K562 (cell line): ENCODE data around the gene SIM2. TPM values are rescaled to one million over a fixed set of nuclear protein-coding genes. Genes with fewer than 3 reads are reported as not detected.

Experiments used
- ATAC-seq: fragments of 200-7000 bp; cut with Tn5 transposase; 3 replicates; pipeline ENCODE4 v1.9.1; 2020; ENCODE audit warnings: moderate library complexity
- BruUV-seq: library from RNA; stranded (reverse); fragments of 400-500 nt; replicated peaks from 2 replicates; lab custom pipeline; 2021; lab: Mats Ljungman, UMichigan
- CTCF ChIA-PET: fragments of 300-600 bp; formaldehyde crosslinking; extraction: SDS; loops from one replicate; lab custom pipeline; 2021; ENCODE audit warnings: low intra/inter-chr PET ratio; lab: Yijun Ruan, JAX
- POLR2A ChIA-PET: fragments of 300-600, 350-650 bp; sonication (Branson Sonifier 250); formaldehyde crosslinking; extraction: SDS; loops from one replicate; lab custom pipeline; 2021; ENCODE audit warnings: antibody characterized with exemption, inconsistent platforms; lab: Yijun Ruan, JAX
- DNase-seq, 4 experiments: peaks; one replicate each; pipeline versions ENCODE4 v3.0.0 to v3.0.0-alpha.2; 2011 to 2018; ENCODE audit warnings: low spot score in 3 of 4, mixed read lengths in 3 of 4; ENCODE audit errors: extremely low read depth in 1 of 4
- FAIRE-seq: peaks from 2 replicates; lab custom pipeline; 2011; peaks lifted over from hg19 to GRCh38; lab: Jason Lieb, UNC
- H2AFZ ChIP-seq: 2 replicates; pipeline ENCODE4 v1.6.0; 2011; ENCODE audit warnings: low read depth, low read length, control low read depth, inconsistent platforms
- H3K27ac ChIP-seq: fragments of 200-600 bp; 3 replicates; pipeline ENCODE4 v1.8.0; 2011; ENCODE audit warnings: low read depth, mild to moderate bottlenecking, control low read depth, inconsistent platforms, low read length, moderate library complexity, mixed read lengths; ENCODE audit errors: extremely low read depth
- H3K27me3 ChIP-seq, 2 experiments: fragments of 300-600 bp in 1 of 2; 2 replicates in 1 of 2; 3 replicates in 1 of 2; pipeline versions ENCODE4 v1.6.0 to v1.8.0; 2011; ENCODE audit warnings: inconsistent platforms in 2 of 2, low read length in 2 of 2, mild to moderate bottlenecking in 1 of 2, mixed read lengths in 1 of 2, moderate library complexity in 1 of 2; ENCODE audit not compliant: control insufficient read depth in 2 of 2, insufficient read depth in 2 of 2
- H3K36me3 ChIP-seq: fragments of 300-600 bp; 3 replicates; pipeline ENCODE4 v1.8.0; 2011; ENCODE audit warnings: mild to moderate bottlenecking, low read length, inconsistent platforms; ENCODE audit not compliant: control insufficient read depth, insufficient read depth
- H3K4me1 ChIP-seq, 2 experiments: fragments of 200-600 bp in 1 of 2; replicated peaks in 1 of 2; 2 replicates in 1 of 2; 3 replicates in 1 of 2; pipeline versions ENCODE4 v1.5.1 to v1.8.0; 2011; ENCODE audit warnings: inconsistent platforms in 2 of 2, low read length in 2 of 2, mild to moderate bottlenecking in 1 of 2, mixed read lengths in 1 of 2, moderate library complexity in 1 of 2; ENCODE audit not compliant: control insufficient read depth in 2 of 2, insufficient read depth in 2 of 2
- H3K4me2 ChIP-seq: 2 replicates; pipeline ENCODE4 v1.6.1; 2011; ENCODE audit warnings: low read length, control low read depth, inconsistent platforms, mixed read lengths; ENCODE audit not compliant: insufficient read depth
- H3K4me3 ChIP-seq: fragments of 200-600 bp; sonication (generic), shearing (Covaris generic); 2 replicates; pipeline ENCODE4 v1.5.1; 2016; ENCODE audit warnings: control low read depth, inconsistent platforms
- H3K79me2 ChIP-seq: fragments of 200-600 bp; 3 replicates; pipeline ENCODE4 v1.8.0; 2011; ENCODE audit warnings: low read length, inconsistent platforms; ENCODE audit not compliant: control insufficient read depth, insufficient read depth
- H3K9ac ChIP-seq, 2 experiments: 2 replicates each; pipeline versions ENCODE4 v1.6.0 to v1.6.1; 2011; ENCODE audit warnings: low read depth in 2 of 2, low read length in 2 of 2, control low read depth in 1 of 2, inconsistent platforms in 1 of 2, mild to moderate bottlenecking in 1 of 2, mixed read lengths in 1 of 2; ENCODE audit not compliant: insufficient read depth in 1 of 2
- H3K9me1 ChIP-seq: one replicate; pipeline ENCODE4 v1.6.0; 2011; ENCODE audit warnings: inconsistent platforms, mild to moderate bottlenecking, low read length, moderate library complexity; ENCODE audit not compliant: control insufficient read depth, insufficient read depth
- H3K9me3 ChIP-seq: replicated peaks from 2 replicates; pipeline ENCODE4 v1.5.1; 2011; ENCODE audit warnings: low read depth, low read length, inconsistent platforms; ENCODE audit not compliant: control insufficient read depth, insufficient read depth
- H4K20me1 ChIP-seq: replicated peaks from 2 replicates; pipeline ENCODE4 v1.6.1; 2011; ENCODE audit warnings: low read length, inconsistent platforms, mixed read lengths; ENCODE audit not compliant: control insufficient read depth, insufficient read depth
- ETV6 ChIP-seq, 3 experiments: fragments of 150-350 bp in 1 of 3; sonication (generic) in 1 of 3; formaldehyde crosslinking in 1 of 3; IDR thresholded peaks; 2 replicates each; pipeline versions ENCODE4 v1.6.1 to v1.8.0; 2014 to 2022; ENCODE audit warnings: borderline replicate concordance in 2 of 3, low read depth in 2 of 3, antibody characterized with exemption in 1 of 3, low read length in 1 of 3, mild to moderate bottlenecking in 1 of 3, missing genetic modification reagents in 1 of 3
- HDGF ChIP-seq: fragments of 450-650 bp; IDR thresholded peaks from 2 replicates; pipeline ENCODE4 v1.6.1; 2016
- MAFK ChIP-seq: IDR thresholded peaks from 2 replicates; pipeline ENCODE4 v1.6.1; 2011; ENCODE audit warnings: low read length, improper control_type of control experiment
- SMC3 ChIP-seq: conservative IDR thresholded peaks from 2 replicates; pipeline ENCODE4 v1.6.1; 2011; ENCODE audit warnings: low read depth, low read length, improper control_type of control experiment; ENCODE audit not compliant: insufficient read depth
- TCF3 ChIP-seq: sonication (generic); formaldehyde crosslinking; IDR thresholded peaks from 2 replicates; pipeline ENCODE4 v1.4.0; 2020; ENCODE audit warnings: mild to moderate bottlenecking, missing genetic modification reagents
- ZFP1 ChIP-seq: fragments of 450-650 bp; formaldehyde crosslinking; IDR thresholded peaks from 2 replicates; pipeline ENCODE4 v1.4.0; 2020; ENCODE audit warnings: mild to moderate bottlenecking, mixed read lengths
- ZNF140 ChIP-seq: fragments of 250-450 bp; sonication (Bioruptor Pico); IDR thresholded peaks from 2 replicates; pipeline ENCODE4 v1.8.0; 2021; ENCODE audit warnings: moderate library complexity, mild to moderate bottlenecking, inconsistent platforms
- ZNF695 ChIP-seq: fragments of 450-650 bp; formaldehyde crosslinking; IDR thresholded peaks from 2 replicates; pipeline ENCODE4 v1.4.0; 2020; ENCODE audit warnings: mild to moderate bottlenecking, moderate library complexity
- ZNF699 ChIP-seq: fragments of 250-450 bp; sonication (Bioruptor Pico); IDR thresholded peaks from 2 replicates; pipeline ENCODE4 v1.8.0; 2021; ENCODE audit warnings: mild to moderate bottlenecking, moderate library complexity; ENCODE audit not compliant: insufficient replicate concordance
- WGBS: fragments of 100-300 bp; shearing (Covaris generic); methylation state at CpG from one replicate; pipeline ENCODE4 v1.1.6; 2016; ENCODE audit warnings: low coverage, mixed read lengths; ENCODE audit not compliant: insufficient coverage; ENCODE audit errors: missing lambda C conversion rate; 5-methylcytosine and 5-hydroxymethylcytosine counted together
- in situ Hi-C: fragments of 300-500 bp; cut with MboI; formaldehyde crosslinking; loops from 4 replicates; pipeline ENCODE4 v1.15.0; 2018; ENCODE audit warnings: inconsistent platforms, mixed read lengths
- intact Hi-C: fragments of 100-400 bp; cut with micrococcal nuclease; formaldehyde crosslinking; loops from 2 replicates; pipeline ENCODE4 v1.14.2; 2022
- polyA plus RNA-seq, 8 experiments: library from polyadenylated mRNA; depleted of rRNA in 4 of 8; stranded (reverse) in 5 of 8; unstranded in 3 of 8; fragments of >200 nt; fragmentation: Nextera tagmentation in 2 of 8; fragmentation: Illumina TruSeq in 1 of 8; extraction: Ambion mirVana in 2 of 8; extraction: Trizol in 1 of 8; gene quantifications; 2 replicates each; pipeline versions ENCODE4 v1.2.1 to v1.2.3, GENCODE V29; 2011 to 2014; ENCODE audit warnings: inconsistent platforms in 1 of 8, missing spikeins in 1 of 8
- total RNA-seq, 7 experiments: library from RNA; depleted of rRNA in 6 of 7; stranded (reverse); fragments of >200 nt in 6 of 7; fragmentation: Illumina TruSeq in 2 of 7; extraction: Trizol in 2 of 7; gene quantifications; 2 replicates each; pipeline versions ENCODE4 v1.2.1 to v1.2.3, GENCODE V29; 2011 to 2021; ENCODE audit warnings: low replicate concordance in 1 of 7
- TF ChIP-seq, protein P1 (sequence below), 2 experiments: fragments of 200-800 bp in 1 of 2; sonication (Bioruptor generic) in 1 of 2; sonication (generic) in 1 of 2; formaldehyde crosslinking in 1 of 2; IDR thresholded peaks in 1 of 2; conservative IDR thresholded peaks in 1 of 2; 2 replicates each; pipeline versions ENCODE4 v1.5.0 to v1.6.1; 2016 to 2020; ENCODE audit warnings: missing compliant biosample characterization in 1 of 2, missing genetic modification characterization in 1 of 2, missing genetic modification reagents in 1 of 2
- TF ChIP-seq, protein P2 (sequence below): fragments of 450-650 bp; IDR thresholded peaks from 2 replicates; pipeline ENCODE4 v1.6.1; 2016; ENCODE audit warnings: low read depth, mild to moderate bottlenecking, moderate library complexity

Gene SIM2
- total and polyA plus RNA-seq, 9 of the 15 experiments (the other 6 are each of a cell fraction or from before 2014, with no cell fraction given): 0.07 to 0.11 (median 0.08) TPM; not detected in 6

DNA sequence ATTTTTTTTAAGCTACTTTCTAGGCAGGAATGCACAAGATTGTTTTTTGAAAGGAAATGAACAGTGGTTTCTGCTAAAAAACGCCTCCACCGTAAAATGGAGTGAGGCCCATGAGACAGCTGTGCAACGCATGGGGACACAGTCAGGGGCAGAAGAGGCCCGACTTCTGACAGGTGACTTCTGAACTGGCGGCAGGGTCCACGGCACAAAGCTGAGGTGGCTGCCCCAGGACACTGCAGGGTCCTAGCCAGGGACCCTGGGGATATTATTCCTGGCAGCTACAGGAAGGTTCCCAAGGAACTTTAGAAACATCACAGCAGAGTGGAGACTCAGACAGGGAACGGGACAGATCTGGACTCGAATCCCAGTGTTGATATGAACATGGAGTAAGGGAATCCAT, 75.1 kb downstream of the SIM2 start:
- in situ Hi-C loops: no loop called here
- Histone ChIP-seq H3K9me3 (no peaks in the 10 kb centered on the region), H3K36me3 (no peaks in the 10 kb centered on the region), H3K4me2 (no peak overlapping the region), H3K4me1 (0 out of 5 replicates have a peak, but pooled peaks cover 0 to 3% of the 10 kb centered on the region in 2 experiments), H3K9me1 (no peaks in the 10 kb centered on the region), H3K27ac (no peak overlapping the region), H3K79me2 (no peaks in the 10 kb centered on the region), H4K20me1 (no peaks in the 10 kb centered on the region), H2AFZ (no peak overlapping the region), H3K4me3 (no peak overlapping the region), H3K9ac (no peak overlapping the region)
- ChIA-PET CTCF (no interaction called here), POLR2A (interaction anchor here (1.6 kb wide), 1 partner anchor 13 kb away, joined by 4 read pairs; no protein-coding TSS in a partner anchor)
- intact Hi-C loops: no loop called here
- BruUV-seq: no TSS peak
- ATAC-seq (0 out of 3 replicates have a peak, but pooled peaks have one; percentile 38), FAIRE-seq (no peak), DNase-seq (no peak)
- TF ChIP-seq HDGF (no peak), ZNF695 (no peak), SMC3 (no peak), MAFK (no peak), ETV6 (IDR thresholded peaks at IDR 0.05; ENCODE audit: borderline replicate concordance in 1 of 2, low read depth in 2 of 2, low read length in 1 of 2) (no peak), ETV6 (CRISPR knock-in tag; IDR thresholded peaks at IDR 0.05; ENCODE audit: borderline replicate concordance) (no peak), ZNF140 (CRISPR knock-in tag) (no peak), ZNF699 (no peak), ZFP1 (CRISPR knock-in tag) (no peak), TCF3 (CRISPR knock-in tag) (no peak)
- TF ChIP-seq, protein P1, sequence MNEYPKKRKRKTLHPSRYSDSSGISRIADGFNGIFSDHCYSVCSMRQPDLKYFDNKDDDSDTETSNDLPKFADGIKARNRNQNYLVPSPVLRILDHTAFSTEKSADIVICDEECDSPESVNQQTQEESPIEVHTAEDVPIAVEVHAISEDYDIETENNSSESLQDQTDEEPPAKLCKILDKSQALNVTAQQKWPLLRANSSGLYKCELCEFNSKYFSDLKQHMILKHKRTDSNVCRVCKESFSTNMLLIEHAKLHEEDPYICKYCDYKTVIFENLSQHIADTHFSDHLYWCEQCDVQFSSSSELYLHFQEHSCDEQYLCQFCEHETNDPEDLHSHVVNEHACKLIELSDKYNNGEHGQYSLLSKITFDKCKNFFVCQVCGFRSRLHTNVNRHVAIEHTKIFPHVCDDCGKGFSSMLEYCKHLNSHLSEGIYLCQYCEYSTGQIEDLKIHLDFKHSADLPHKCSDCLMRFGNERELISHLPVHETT (CRISPR knock-in tag; conservative IDR thresholded peaks at IDR 0.05 in 1 of 2, IDR thresholded peaks at IDR 0.05 in 1 of 2): no peak
- TF ChIP-seq, protein P2, sequence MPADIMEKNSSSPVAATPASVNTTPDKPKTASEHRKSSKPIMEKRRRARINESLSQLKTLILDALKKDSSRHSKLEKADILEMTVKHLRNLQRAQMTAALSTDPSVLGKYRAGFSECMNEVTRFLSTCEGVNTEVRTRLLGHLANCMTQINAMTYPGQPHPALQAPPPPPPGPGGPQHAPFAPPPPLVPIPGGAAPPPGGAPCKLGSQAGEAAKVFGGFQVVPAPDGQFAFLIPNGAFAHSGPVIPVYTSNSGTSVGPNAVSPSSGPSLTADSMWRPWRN: no peak
- TF ChIP-seq, all 486 proteins: peak for 0
- 36% methylated on average over 8 of the region's 8 CpGs for WGBS
- no peaks in the 10 kb centered on the region for H3K27me3 ChIP-seq
